ENCODE measurements around the gene MAF.

- TF ChIP-seq EZH2phosphoT487 (IDR thresholded peaks at IDR 0.05; ENCODE audit: unreplicated experiment) = no peak
- no peak for TF ChIP-seq ZNF114 (CRISPR knock-in tag; IDR thresholded peaks at IDR 0.05)
- no peak for TF ChIP-seq CTCF (conservative IDR thresholded peaks at IDR 0.05; ENCODE audit: low read depth in 2 of 2)
- no peak for TF ChIP-seq CREB1 (CRISPR knock-in tag; IDR thresholded peaks at IDR 0.05; ENCODE audit: low read depth)
- no peak for TF ChIP-seq POLR2AphosphoS5 (IDR thresholded peaks at IDR 0.05; ENCODE audit: low read depth)
- TF ChIP-seq EZH2 (IDR thresholded peaks at IDR 0.05; ENCODE audit: low read depth, unreplicated experiment) = no peak
- TF ChIP-seq REST (IDR thresholded peaks at IDR 0.05; ENCODE audit: unreplicated experiment) = no peak
- no peak for TF ChIP-seq JUNB (IDR thresholded peaks at IDR 0.05; ENCODE audit: unreplicated experiment)
These were observed 20.5 kb upstream of the MAF start for GRCh38 chr16:79621027-79621426.

Measured in GM23338 (cell line).